ENCODE results near the gene RHOU. TPM values are rescaled to one million over a fixed set of nuclear protein-coding genes. Genes with fewer than 3 reads are reported as not detected.
A peak's percentile ranks its signal among the peaks of the same experiment; 100 is the strongest.

The RHOU gene
- total RNA-seq, 4 donors from 2014 or later = 18.5 to 38.4 (median 23.5) TPM

GRCh38 chr1:228777236-228777635 lies 42.0 kb downstream of the RHOU start:
- no peak overlapping the region for H3K4me3 ChIP-seq (replicated peaks in 1 of 3)
- no peaks in the 10 kb centered on the region for H3K27me3 ChIP-seq
- intact Hi-C loops (cut with DNase I) = no loop called here
- H3K4me1 ChIP-seq = peaks cover 7 to 23% of the 10 kb centered on the region in 2 donors
- H3K36me3 ChIP-seq = no peaks in the 10 kb centered on the region
- 90 to 94% methylated on average over 4 of the region's 4 CpGs for WGBS, 2 donors
- no peak for TF ChIP-seq CTCF (IDR thresholded peaks at IDR 0.05)
- TF ChIP-seq POLR2A (IDR thresholded peaks at IDR 0.05) = no peak
- H3K27ac ChIP-seq = no peak overlapping the region
- no peaks in the 10 kb centered on the region for H3K9me3 ChIP-seq
- no peak for DNase-seq

- WGBS, 2 donors = 92 to 97% methylated on average over 1 of the region's 1 CpG
- H3K4me1 ChIP-seq = peaks cover 7 to 28% of the 10 kb centered on the region in 2 donors
- H3K4me3 ChIP-seq (replicated peaks in 1 of 3) = no peak overlapping the region
- intact Hi-C loops (cut with DNase I) = no loop called here
- H3K27ac ChIP-seq = no peak overlapping the region
- DNase-seq = no peak
- H3K36me3 ChIP-seq = no peaks in the 10 kb centered on the region
- no peaks in the 10 kb centered on the region for H3K9me3 ChIP-seq
- no peaks in the 10 kb centered on the region for H3K27me3 ChIP-seq
- TF ChIP-seq POLR2A (IDR thresholded peaks at IDR 0.05) (no peak), CTCF (IDR thresholded peaks at IDR 0.05) (no peak)
Measured at GRCh38 chr1:228778026-228778425, 42.7 kb downstream of the RHOU start.

GRCh38 chr1:228778466-228778865 lies 43.2 kb downstream of the RHOU start:
- Histone ChIP-seq H3K36me3 (no peaks in the 10 kb centered on the region), H3K27me3 (no peaks in the 10 kb centered on the region), H3K4me1 (peaks cover 7 to 31% of the 10 kb centered on the region in 2 donors), H3K27ac (no peak overlapping the region), H3K9me3 (no peaks in the 10 kb centered on the region), H3K4me3 (replicated peaks in 1 of 3) (no peak overlapping the region)
- TF ChIP-seq CTCF (IDR thresholded peaks at IDR 0.05) = no peak
- TF ChIP-seq POLR2A (IDR thresholded peaks at IDR 0.05) = no peak
- 62 to 69% methylated on average over 3 of the region's 3 CpGs for WGBS, 2 donors
- DNase-seq = no peak
- intact Hi-C loops (cut with DNase I) = no loop called here

GRCh38 chr1:228778961-228779360 lies 43.7 kb downstream of the RHOU start:
- TF ChIP-seq CTCF (IDR thresholded peaks at IDR 0.05) (no peak), POLR2A (IDR thresholded peaks at IDR 0.05) (no peak)
- no peak overlapping the region for H3K27ac ChIP-seq
- H3K36me3 ChIP-seq = no peaks in the 10 kb centered on the region
- H3K4me3 ChIP-seq (replicated peaks in 1 of 3) = no peak overlapping the region
- intact Hi-C loops (cut with DNase I) = no loop called here
- no peak for DNase-seq
- peaks cover 7 to 31% of the 10 kb centered on the region in 2 donors for H3K4me1 ChIP-seq
- H3K9me3 ChIP-seq = no peaks in the 10 kb centered on the region
- H3K27me3 ChIP-seq = no peaks in the 10 kb centered on the region

- Histone ChIP-seq H3K36me3 (no peaks in the 10 kb centered on the region), H3K9me3 (no peaks in the 10 kb centered on the region), H3K4me1 (peaks cover 7 to 31% of the 10 kb centered on the region in 2 donors), H3K4me3 (replicated peaks in 1 of 3) (no peak overlapping the region), H3K27ac (peak overlapping the region; percentile 32 to 84 (median 83)), H3K27me3 (no peaks in the 10 kb centered on the region)
- 28 to 43% methylated on average over 8 of the region's 8 CpGs for WGBS, 2 donors
- peak in 1 of 6 experiments; percentile 9 for TF ChIP-seq CTCF (IDR thresholded peaks at IDR 0.05)
- no peak for TF ChIP-seq POLR2A (IDR thresholded peaks at IDR 0.05)
- intact Hi-C loops (cut with DNase I) = no loop called here
- DNase-seq = peak; percentile 84 to 91
Measured at GRCh38 chr1:228781161-228781808, 46.0 kb downstream of the RHOU start.
